HG03565 (cell line): Measurements from ENCODE around the gene ABLIM2.

Experiments used
- ATAC-seq: cut with Tn5 transposase; IDR thresholded peaks from one replicate; pipeline ENCODE4 v1.9.1; 2021; ENCODE audit warnings: mild to moderate bottlenecking, moderate library complexity; ENCODE audit not compliant: unreplicated experiment

ABLIM2 gene

GRCh38 chr4:8158710-8159536 lies at the start of gene ABLIM2:
Gene ABLIM2 (minus strand): TSS chr4:8158813. CDS start chr4:8158689, 124 bp downstream.
- ATAC-seq = peak; percentile 96

GRCh38 chr4:8207314-8207713 lies 48.7 kb upstream of the ABLIM2 start:
- no peak for ATAC-seq

- no peak for ATAC-seq
These were observed 47.4 kb upstream of the ABLIM2 start for GRCh38 chr4:8205749-8206611.

GRCh38 chr4:8205241-8205707 lies 46.7 kb upstream of the ABLIM2 start:
- ATAC-seq = no peak

GRCh38 chr4:8204576-8205227 lies 46.1 kb upstream of the ABLIM2 start:
- ATAC-seq = no peak

GRCh38 chr4:8203817-8204216 lies 45.2 kb upstream of the ABLIM2 start:
- ATAC-seq = no peak

GRCh38 chr4:8203052-8203401 lies 44.4 kb upstream of the ABLIM2 start:
- no peak for ATAC-seq

- no peak for ATAC-seq
These were observed 43.8 kb upstream of the ABLIM2 start for GRCh38 chr4:8202108-8203051.

GRCh38 chr4:8201321-8201781 lies 42.7 kb upstream of the ABLIM2 start:
- ATAC-seq = peak; percentile 32

- no peak for ATAC-seq
These were observed 41.8 kb upstream of the ABLIM2 start for GRCh38 chr4:8200302-8200975.

GRCh38 chr4:8199594-8200301 lies 41.1 kb upstream of the ABLIM2 start:
- no peak for ATAC-seq

- ATAC-seq = peak; percentile 79
These were observed 40.4 kb upstream of the ABLIM2 start, which contains the start of gene SH3TC1 for GRCh38 chr4:8198906-8199593. Gene SH3TC1 (plus strand): TSS chr4:8199290. CDS start chr4:8205195, 5,905 bp downstream.

- no peak for ATAC-seq
These were observed 39.7 kb upstream of the ABLIM2 start for GRCh38 chr4:8198206-8198905.

- no peak for ATAC-seq
These were observed 38.9 kb upstream of the ABLIM2 start for GRCh38 chr4:8197521-8197920.

- ATAC-seq = no peak
These were observed 37.3 kb upstream of the ABLIM2 start for GRCh38 chr4:8195841-8196458.

GRCh38 chr4:8195431-8195830 lies 36.8 kb upstream of the ABLIM2 start:
- no peak for ATAC-seq
